NCI-H2081 treated with DMSO at 0.1 percent for 48 hours (cell line): ENCODE measurements around the gene SMPD4.
"Not testable (repeated sequence)": the region's sequence is repeated elsewhere in the genome, so short reads cannot be mapped to it uniquely, and the experiment has no call there.

Source experiments
- DNase-seq: peaks from one replicate; lab custom pipeline; 2025; lab: John Stamatoyannopoulos, UW

SMPD4 gene, protein sequence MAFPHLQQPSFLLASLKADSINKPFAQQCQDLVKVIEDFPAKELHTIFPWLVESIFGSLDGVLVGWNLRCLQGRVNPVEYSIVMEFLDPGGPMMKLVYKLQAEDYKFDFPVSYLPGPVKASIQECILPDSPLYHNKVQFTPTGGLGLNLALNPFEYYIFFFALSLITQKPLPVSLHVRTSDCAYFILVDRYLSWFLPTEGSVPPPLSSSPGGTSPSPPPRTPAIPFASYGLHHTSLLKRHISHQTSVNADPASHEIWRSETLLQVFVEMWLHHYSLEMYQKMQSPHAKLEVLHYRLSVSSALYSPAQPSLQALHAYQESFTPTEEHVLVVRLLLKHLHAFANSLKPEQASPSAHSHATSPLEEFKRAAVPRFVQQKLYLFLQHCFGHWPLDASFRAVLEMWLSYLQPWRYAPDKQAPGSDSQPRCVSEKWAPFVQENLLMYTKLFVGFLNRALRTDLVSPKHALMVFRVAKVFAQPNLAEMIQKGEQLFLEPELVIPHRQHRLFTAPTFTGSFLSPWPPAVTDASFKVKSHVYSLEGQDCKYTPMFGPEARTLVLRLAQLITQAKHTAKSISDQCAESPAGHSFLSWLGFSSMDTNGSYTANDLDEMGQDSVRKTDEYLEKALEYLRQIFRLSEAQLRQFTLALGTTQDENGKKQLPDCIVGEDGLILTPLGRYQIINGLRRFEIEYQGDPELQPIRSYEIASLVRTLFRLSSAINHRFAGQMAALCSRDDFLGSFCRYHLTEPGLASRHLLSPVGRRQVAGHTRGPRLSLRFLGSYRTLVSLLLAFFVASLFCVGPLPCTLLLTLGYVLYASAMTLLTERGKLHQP

DNA sequence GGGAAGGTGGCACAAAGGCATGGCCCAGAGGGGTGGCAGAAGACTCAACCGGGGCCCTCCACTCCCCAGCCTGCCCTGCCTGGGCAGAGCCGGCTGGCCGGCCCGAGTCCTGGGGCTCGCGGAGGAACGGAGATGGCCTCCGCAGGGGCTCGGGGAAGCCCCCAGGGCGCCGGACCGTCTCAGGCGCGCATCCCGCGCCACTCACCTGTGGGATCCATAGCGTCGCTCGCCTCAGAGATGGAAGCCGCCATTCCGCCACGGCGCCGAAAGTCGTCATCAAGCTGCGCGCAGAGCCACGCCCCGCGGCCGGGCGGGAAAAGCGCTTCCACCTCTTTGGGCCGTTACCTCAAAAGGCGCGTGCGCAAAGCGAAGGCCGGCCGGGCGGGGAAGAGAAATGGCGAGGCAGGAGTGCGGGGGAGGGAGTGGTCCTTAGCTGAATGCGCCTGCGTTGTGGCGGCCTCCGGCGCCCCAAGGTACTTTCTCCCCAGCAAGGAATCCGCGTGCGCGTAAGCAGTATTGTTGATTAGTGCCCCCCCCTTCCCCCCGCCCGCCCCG, at the start of gene SMPD4:
Gene SMPD4, minus strand, starts transcription at position 278 of the 555 bp plus-strand sequence. CDS start 5,010 bp downstream, outside the sequence.
- peak; percentile 62 for DNase-seq

DNA sequence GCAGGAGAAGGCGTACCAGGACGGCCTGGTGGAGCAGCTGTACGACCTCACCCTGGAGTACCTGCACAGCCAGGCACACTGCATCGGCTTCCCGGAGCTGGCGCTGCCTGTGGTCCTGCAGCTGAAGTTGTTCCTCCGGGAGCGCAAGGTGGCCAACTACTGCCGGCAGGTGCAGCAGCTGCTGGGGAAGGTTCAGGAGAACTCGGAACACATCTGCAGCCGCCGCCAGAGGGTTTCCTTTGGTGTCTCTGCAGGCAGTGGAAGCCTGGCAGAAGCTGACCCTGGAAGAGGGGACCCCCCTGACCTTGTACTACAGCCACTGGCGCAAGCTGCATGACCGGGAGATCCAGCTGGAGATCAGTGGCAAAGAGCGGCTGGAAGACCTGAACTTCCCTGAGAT, 49.5 kb upstream of the SMPD4 start:
- not testable (repeated sequence) for DNase-seq

DNA sequence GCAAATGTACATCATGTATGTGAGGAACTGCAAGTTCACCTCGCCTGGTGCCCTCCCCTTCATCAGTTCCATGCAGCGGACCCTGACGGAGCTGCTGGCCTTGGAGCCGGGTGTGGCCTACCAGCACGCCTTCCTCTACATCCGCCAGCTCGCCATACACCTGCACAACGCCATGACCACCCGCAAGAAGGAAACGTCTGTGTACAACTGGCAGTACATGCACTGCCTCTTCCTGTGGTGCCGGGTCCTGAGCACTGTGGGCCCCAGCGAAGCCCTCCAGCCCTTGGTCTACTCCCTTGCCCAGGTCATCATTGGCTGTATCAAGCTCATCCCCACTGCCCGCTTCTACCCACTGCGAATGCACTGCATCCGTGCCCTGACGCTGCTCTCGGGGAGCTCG, 49.0 kb upstream of the SMPD4 start:
- DNase-seq, result not testable (repeated sequence)

DNA sequence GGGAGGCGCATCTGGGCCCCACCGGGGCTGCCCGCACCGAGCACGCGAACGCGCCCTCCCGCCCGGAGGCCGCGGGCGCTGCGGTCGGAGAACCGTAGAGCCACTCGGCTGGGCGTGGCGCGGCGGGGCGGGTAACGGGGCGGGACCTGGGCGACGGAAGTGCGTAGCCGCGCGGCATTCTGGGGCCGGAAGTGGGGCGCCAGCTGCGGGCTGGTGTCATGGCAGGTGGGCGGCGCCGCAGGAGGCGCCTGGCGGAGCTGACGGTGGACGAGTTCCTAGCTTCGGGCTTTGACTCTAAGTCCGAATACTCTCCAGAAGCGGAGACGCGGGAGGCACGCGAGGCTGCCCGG, 47.7 kb upstream of the SMPD4 start:
- DNase-seq, result not testable (repeated sequence)

DNA sequence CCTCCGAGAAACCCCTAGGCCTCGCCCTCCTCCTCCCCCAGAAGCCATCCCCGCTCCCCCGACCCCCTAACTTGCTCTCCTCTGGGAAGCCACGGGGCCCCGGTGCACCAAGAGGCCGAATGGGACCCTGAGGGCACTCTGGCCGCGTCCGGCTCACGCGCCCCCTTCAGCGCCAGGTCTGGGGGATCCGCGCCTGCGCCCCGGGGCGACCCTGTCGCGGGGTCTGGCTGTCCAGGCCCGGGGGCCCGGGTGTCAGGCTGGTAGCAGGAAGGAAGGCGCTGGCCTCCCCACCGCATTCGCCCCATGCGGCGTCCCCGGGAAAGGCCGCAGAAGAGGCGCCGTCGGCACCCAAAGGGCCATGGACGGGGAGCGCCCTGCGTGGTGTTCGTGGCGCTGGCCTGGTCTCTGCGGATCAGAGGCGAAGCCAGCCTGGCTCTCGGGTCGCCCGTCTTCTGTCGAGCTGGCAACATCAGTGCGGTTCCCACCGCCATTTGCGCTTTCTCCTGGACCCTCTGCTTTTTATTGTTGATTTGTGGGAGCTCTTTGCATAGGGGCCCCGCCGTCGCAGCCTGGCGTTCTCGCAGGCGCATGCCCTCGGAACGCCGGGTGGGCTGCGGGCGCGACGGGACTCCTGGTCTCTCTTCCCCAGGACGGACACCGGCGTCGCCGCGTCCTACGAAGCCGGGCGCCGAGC, 47.2 kb upstream of the SMPD4 start:
- not testable (repeated sequence) for DNase-seq

DNA sequence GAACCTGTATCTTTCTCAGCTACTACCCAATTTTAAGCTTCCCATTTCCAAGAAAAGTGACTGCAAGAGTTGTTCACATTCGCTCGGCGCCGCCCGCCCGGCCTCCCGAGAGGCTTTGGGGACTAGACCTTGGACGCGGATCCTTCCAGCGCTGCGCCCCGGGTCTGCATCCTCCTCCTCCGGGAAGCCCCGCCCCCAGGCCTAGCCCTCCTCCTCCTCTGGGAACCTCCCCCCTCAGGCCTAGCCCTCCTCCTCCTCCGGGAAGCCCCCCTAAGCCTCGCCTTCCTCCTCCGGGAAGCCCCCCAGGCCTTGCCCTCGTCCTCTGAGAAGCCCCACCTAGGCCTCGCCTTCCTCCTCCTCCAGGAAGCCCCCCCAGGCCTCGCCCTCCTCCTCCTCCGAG, 46.6 kb upstream of the SMPD4 start:
- not testable (repeated sequence) for DNase-seq

DNA sequence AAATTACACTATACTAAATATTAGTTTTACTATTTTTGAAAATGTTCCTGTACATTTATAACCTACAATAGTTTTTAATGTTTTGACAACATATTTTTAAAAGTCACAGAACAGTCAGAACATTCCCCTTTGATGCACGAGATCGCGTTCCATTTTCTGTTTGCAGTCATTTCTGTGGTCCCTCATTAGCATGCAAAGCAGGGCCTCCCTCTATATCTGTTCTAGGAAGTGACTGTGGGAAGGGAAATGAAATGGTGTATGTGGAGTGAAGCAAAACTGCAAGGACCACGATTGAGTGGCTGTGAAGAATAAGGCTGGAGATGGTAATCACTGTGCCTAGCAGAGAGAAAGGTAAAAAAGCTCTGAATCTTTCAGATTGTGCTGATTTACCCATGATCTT, 41.1 kb upstream of the SMPD4 start:
- not testable (repeated sequence) for DNase-seq

DNA sequence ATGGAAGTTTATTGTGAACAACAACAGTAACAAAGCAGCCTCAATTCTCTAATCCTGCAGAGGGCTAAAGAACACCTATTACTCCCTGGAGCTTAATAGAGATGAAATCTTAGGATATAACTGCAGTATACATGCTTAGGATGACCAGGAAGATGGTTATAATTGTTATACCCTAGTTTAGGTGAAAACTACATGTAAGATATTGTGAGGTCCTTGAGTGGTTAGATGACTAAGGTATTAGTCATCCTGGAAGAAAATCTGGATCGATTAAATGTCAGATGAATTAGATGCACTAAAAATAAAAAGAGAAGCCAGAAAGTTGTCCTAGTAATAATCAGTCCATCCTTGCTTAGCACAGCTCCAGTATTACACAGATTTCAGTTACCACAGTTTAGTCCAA, 39.1 kb upstream of the SMPD4 start:
- not testable (repeated sequence) for DNase-seq

DNA sequence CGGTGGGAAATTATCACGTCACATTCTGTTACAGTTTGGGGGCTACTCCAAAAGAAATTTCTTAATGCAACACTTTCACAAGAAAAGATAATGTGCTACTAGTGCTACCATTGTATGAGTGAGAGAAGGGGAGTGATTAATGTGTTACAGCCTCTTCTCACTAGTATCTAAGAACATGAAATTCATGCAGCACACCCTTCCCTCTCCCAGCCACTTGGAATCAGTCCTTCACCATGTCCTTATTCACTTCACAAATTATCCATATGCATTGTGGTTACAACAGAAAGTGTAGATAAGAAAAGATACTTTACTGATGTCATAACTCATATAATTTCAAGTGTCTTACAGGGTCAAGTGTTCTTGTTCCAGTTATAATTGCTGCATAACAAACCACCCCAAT, 37.7 kb upstream of the SMPD4 start:
- not testable (repeated sequence) for DNase-seq

DNA sequence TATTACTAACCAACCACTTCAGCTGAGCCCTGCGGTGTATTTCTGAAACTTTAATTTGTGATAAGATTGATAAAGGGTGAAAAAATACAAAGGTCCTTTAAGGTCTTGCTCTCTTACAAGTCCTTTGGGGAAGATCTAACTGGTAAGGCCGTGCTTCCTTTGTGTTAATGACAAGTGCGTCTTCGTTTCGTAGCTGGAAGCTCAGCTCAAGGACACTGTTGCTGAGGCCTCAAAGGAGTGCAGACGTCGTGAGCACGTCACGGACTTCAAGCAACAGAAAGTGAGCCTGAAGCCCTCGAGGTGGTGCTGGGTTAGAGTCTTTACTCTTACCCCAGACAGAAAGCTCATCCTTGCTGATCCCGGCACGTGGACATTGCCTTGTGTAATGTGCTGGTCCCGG, 25.6 kb upstream of the SMPD4 start:
- not testable (repeated sequence) for DNase-seq

DNA sequence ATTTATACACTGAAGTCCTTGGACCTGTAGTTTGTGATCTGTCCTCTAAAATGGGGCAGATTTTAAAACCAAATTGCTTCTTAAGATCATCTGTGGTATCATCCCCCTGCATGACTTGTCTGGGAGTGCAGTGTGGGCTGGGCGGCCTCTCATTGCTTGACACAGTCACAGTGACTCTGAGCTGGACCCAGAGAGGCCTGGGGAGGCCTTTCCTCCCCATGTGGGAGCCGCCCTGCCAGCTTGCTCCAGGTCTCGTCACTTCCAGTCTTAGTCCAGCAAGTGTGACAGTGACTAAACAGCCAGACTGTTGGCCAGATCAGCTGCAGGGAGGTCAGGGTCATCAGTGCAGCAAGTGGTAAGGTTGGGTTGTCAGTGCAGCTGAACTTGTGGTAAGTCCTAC, 21.7 kb upstream of the SMPD4 start:
- DNase-seq, result not testable (repeated sequence)

DNA sequence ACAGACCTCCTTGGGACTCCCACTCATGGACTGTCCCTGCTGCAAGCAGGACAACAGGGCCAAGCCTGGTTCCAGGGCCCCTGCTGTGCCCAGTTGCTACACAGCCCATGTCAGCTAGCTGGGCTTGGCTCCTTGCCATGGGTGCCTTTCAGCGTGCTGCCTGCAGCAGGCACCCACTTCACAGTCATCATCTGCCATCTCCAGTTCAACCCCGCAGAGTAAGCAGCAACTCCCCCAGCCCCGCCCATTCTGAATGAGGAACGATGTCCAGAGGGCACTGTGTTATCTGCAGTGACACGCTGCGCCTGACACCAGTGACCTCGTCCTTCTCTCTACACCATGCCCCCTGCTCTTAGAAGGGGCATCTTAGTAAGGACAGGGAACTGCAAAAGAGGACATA, 21.1 kb upstream of the SMPD4 start:
- DNase-seq, result not testable (repeated sequence)

DNA sequence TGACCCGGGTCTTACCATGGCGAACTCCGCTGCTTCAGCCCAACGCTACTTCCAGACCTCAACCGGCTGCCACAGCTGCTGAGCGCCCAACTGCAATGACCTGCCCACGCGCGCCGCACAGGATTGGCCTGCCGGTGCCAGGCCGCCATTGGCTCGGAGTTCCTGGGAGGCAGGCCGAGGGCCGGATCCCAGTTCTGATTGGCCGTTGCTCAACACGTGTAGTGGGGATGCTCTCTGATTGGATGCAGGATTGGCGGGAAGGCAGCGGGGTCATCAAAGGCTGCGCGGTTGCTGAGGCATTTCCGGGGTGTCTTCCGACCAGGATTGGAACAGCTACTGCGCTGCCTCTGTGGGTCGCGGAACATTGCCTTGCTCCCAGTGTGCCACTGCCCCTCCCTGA, 16.9 kb upstream of the SMPD4 start, which contains the start of gene TUBA3E:
Gene TUBA3E, minus strand, starts transcription at position 97 of the 400 bp plus-strand sequence. Its CDS starts 79 bp downstream, at position 18.
- DNase-seq, result no peak

DNA sequence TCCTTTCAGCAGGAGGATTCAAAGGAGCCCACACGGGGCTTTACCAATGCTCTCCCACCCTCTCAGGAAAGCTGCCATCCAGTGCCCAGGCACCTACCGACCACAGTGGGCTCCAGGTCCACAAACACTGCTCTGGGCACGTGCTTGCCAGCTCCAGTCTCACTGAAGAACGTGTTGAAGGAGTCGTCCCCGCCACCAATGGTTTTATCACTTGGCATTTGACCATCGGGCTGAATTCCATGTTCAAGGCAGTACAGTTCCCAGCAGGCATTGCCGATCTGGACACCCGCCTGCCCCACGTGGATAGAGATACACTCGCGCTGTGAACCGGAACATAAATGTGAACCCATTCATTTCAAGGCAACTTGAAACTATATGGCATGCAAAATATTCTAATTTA, 14.7 kb upstream of the SMPD4 start:
- DNase-seq, result not testable (repeated sequence)

DNA sequence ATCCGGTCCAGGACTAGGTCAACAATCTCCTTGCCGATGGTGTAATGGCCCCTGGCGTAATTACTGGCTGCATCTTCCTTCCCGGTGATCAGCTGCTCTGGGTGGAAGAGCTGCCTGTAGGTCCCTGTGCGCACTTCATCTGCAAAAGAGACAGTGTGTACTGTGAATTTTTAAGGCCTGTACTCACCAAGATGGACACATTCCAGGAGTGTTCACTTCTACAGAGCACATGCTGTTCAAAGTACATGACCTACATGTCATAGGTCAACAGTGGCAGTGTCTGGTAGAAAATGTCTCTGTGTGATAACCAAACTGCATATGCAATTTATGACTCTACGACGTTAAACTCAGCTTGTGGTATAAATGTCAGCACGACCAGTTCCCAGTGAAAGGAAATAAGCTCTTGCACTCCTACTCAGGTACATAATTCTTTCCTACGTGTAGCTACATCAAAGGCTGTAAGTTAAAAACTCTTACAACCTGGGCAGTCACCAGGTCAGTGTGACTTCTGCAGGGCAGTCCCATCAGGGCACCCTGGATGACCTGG, 13.8 kb upstream of the SMPD4 start:
- not testable (repeated sequence) for DNase-seq

DNA sequence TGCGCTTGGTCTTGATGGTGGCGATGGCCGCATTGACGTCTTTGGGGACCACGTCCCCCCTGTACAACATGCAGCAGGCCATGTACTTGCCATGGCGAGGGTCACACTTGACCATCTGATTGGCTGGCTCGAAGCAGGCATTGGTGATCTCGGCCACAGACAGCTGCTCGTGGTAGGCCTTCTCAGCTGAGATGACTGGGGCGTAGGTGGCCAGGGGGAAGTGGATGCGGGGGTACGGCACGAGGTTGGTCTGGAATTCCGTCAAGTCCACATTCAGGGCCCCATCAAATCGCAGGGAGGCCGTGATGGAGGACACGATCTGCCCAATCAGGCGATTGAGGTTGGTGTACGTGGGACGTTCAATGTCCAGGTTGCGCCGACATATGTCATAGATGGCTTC, 12.4 kb upstream of the SMPD4 start:
- not testable (repeated sequence) for DNase-seq

DNA sequence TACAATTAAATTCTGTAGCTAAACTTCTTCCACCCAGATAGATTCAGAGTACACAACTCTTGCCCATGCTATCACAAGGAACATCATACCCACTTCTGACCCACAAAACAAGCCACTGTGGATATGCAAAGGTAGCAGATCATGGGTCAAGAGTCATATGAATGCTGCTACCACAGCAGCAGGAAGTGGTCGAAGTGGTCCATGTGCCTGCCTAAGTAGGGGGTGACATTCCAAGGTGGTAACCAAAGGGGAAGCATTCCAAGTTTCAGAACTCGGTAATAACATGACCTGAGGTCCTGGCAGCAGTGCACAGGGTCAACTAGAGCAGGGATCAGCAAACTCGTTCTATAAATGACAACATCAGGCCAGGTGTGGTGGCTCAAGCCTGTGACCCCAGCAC, 11.0 kb upstream of the SMPD4 start:
- not testable (repeated sequence) for DNase-seq

DNA sequence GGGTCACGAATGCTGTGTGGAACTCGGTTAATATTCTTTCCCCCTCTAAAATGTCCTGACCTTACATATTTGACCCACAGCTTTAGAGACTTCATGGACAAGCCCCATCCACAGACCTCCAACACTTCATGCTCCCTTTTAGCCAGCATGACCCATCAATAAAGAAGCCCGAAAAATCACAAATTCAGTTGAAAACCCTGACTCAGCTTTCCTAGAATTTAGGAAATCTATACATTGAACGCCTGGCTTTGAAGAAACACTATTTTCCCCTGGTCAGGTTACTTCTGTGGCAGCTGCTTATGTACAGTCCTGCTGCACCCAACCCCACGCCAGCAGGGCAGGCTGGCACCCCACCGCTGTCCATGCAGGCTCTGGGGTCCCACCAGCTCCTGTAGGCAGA, 9.9 kb upstream of the SMPD4 start:
- not testable (repeated sequence) for DNase-seq

DNA sequence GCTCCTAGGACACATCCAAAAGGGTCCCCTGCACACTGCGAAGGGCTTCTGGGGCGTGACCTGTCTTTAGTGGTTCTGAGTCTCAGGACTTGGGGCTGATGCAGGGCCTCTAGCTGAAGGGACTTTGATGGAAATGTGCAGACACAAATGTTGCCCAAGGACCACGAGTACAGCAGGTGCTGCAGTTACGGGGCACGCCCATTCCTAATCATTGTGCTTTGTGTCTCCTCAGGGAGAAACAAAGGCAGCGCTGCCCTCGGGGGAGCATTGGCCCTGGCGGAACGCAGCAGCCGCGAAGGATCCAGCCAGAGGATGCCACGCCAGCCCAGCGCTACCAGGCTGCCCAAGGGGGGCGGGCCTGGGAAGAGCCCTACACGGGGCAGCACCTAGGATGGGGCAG, 8.8 kb upstream of the SMPD4 start:
- no peak for DNase-seq

DNA sequence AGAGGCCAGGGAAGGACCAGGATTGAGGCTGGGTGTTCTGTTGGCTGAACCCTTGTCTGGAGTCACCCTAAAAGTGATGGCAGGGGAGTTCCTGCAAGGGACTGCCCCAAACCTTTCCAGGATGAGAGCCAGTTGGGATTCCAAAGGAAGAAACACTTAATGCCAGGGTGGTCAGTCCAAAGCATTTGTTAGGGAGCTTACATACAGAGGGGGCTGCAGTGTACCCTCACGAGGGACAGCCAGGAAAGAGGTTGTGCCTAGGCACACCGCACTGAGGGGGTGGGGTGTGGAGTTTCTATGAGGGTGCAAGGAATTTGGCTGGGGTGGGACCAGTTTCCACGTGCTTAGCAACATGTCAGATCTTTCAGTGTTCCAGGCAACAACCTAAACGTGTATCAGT, 7.6 kb upstream of the SMPD4 start:
- DNase-seq, result not testable (repeated sequence)
